Right renal pelvis (tissue), 4 donors: ENCODE results near the gene C1QTNF1. TPM values are rescaled to one million over a fixed set of nuclear protein-coding genes. Genes with fewer than 3 reads are reported as not detected.
"Not testable (repeated sequence)": the region's sequence is repeated elsewhere in the genome, so short reads cannot be mapped to it uniquely, and the experiment has no call there.

Experiments used
- DNase-seq, 4 donors: peaks; one replicate each; pipeline ENCODE4 v3.0.0-alpha.2; 2013; ENCODE audit warnings: low read depth in 4 of 4, low spot score in 3 of 4, missing footprints in 1 of 4
- polyA plus RNA-seq, 4 donors: library from polyadenylated mRNA; unstranded; fragments of 120-200 nt; gene quantifications; one replicate each; pipeline ENCODE4 v1.2.1, GENCODE V29; 2013; ENCODE audit not compliant: insufficient read length in 4 of 4

Gene C1QTNF1
- polyA plus RNA-seq, 4 donors: 2.0 to 3.2 (median 2.7) TPM

- DNase-seq: no peak
Observed at GRCh38 chr17:79020631-79021301, 3.2 kb upstream of the C1QTNF1 start.

- DNase-seq: not testable (repeated sequence)
Observed at GRCh38 chr17:79021929-79022328, 2.0 kb upstream of the C1QTNF1 start.

GRCh38 chr17:79022507-79022991, 1.4 kb upstream of the C1QTNF1 start:
- no peak for DNase-seq

- no peak for DNase-seq
Observed at GRCh38 chr17:79023180-79023705, 726 bp upstream of the C1QTNF1 start.

GRCh38 chr17:79024901-79025737, 1.1 kb downstream of the C1QTNF1 start:
- DNase-seq: no peak

- no peak for DNase-seq
Observed at GRCh38 chr17:79026376-79027273, 2.7 kb downstream of the C1QTNF1 start.

GRCh38 chr17:79027274-79027924, 3.4 kb downstream of the C1QTNF1 start:
- DNase-seq: no peak

GRCh38 chr17:79027925-79028491, 4.0 kb downstream of the C1QTNF1 start:
- DNase-seq: no peak

- DNase-seq: no peak
Observed at GRCh38 chr17:79028496-79029326, 4.7 kb downstream of the C1QTNF1 start.

- DNase-seq: no peak
Observed at GRCh38 chr17:79029327-79030009, 5.5 kb downstream of the C1QTNF1 start.

GRCh38 chr17:79030636-79031035, 6.7 kb downstream of the C1QTNF1 start:
- not testable (repeated sequence) for DNase-seq

GRCh38 chr17:79031996-79032875, 8.3 kb downstream of the C1QTNF1 start:
- DNase-seq: no peak

- no peak for DNase-seq
Observed at GRCh38 chr17:79033046-79033616, 9.2 kb downstream of the C1QTNF1 start.

- no peak for DNase-seq
Observed at GRCh38 chr17:79033741-79034501, 10.0 kb downstream of the C1QTNF1 start.

GRCh38 chr17:79034931-79035485, 11.0 kb downstream of the C1QTNF1 start:
- no peak for DNase-seq

GRCh38 chr17:79035686-79036085, 11.7 kb downstream of the C1QTNF1 start:
- no peak for DNase-seq
